Hepatocyte (in vitro differentiated cells): ENCODE measurements around the gene WASF2.

Experiments used
- EZH2 ChIP-seq: fragments of 200-600 bp; sonication (generic); IDR thresholded peaks from 2 replicates; pipeline ENCODE4 v1.6.1; 2016; ENCODE audit warnings: antibody characterized with exemption, mild to moderate bottlenecking, borderline replicate concordance
- TF ChIP-seq, protein P1 (sequence below): fragments of 200-600 bp; sonication (generic); IDR thresholded peaks from 2 replicates; pipeline ENCODE4 v1.5.1; 2016; ENCODE audit warnings: antibody characterized with exemption, mild to moderate bottlenecking; ENCODE audit not compliant: poor library complexity

- TF ChIP-seq, protein P1, sequence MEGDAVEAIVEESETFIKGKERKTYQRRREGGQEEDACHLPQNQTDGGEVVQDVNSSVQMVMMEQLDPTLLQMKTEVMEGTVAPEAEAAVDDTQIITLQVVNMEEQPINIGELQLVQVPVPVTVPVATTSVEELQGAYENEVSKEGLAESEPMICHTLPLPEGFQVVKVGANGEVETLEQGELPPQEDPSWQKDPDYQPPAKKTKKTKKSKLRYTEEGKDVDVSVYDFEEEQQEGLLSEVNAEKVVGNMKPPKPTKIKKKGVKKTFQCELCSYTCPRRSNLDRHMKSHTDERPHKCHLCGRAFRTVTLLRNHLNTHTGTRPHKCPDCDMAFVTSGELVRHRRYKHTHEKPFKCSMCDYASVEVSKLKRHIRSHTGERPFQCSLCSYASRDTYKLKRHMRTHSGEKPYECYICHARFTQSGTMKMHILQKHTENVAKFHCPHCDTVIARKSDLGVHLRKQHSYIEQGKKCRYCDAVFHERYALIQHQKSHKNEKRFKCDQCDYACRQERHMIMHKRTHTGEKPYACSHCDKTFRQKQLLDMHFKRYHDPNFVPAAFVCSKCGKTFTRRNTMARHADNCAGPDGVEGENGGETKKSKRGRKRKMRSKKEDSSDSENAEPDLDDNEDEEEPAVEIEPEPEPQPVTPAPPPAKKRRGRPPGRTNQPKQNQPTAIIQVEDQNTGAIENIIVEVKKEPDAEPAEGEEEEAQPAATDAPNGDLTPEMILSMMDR = no peak
- no peak for TF ChIP-seq EZH2
Observed at GRCh38 chr1:27412502-27412901, 77.5 kb downstream of the WASF2 start.
